Islet precursor cell (in vitro differentiated cells): Measurements from ENCODE around the gene FHIT.

Experiments
- DNase-seq: peaks from one replicate; pipeline ENCODE4 v3.0.0-alpha.2; 2018

The FHIT gene

DNA sequence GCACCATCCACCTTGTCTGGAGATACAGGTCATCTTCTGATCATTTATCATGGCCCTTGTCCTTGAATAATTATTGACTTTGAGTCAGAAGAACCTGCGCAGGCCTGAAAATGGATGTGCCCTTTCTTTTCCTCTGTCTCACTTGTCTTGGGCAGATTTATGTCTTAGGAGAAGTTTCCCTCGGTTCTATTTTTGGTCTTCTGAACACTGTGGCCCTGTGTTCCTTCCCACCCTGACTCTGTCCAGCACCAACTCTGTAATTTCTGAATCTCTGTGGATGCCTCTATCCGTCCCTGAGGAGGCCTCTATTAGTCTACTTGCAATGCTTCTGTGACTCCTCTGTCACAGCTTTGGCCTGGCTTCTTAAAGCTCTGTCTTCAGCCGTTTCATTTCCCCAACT lies 1520.7 kb downstream of the FHIT start:
- no peak for DNase-seq

DNA sequence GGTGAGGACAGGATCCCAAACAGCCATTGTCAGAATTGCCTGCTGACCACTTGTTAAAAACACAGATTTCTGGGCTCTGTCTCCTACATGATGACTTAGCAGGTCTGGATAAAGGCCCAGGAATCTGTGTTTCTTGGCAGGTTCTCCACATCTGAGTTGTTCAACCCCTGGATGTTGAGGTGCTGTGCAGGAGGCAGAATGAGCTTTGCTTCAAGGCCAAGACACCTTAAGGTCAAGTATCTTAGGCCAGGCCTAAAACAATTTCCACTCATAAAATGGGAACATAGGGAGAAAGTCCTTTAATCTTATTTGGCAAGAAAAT lies 1522.7 kb downstream of the FHIT start:
- DNase-seq, result no peak

DNA sequence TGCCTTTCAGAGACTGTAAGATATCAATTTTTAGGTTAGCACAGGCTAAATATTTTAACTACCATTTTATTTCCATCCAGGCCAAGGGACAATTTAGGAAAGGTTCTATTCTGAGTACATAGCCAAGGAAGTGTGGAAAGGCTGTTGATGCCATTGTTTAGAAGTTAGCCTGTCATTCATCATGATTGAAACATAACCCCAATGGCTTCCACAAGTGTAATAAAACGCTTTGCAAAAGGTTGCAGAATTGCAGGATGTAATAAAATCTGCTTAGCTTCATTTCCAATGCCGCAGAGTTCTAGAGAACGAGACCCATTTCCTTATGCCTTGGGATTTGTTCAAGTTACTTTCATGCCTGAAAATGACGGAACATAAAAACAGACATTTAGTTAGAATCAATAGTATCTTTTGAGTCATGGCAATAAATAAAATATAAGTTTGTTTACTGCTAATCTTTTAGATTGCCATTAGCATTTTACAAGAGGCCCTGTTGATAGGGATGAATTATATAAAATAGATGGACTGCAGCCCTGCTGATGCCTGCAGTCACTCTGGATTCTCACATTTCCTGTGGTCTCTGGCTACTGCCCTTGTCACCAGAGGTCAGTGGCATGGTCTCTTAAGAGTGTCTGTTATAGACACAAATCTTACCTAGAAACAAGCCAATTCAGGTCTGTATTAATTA lies 1523.2 kb downstream of the FHIT start:
- no peak for DNase-seq

DNA sequence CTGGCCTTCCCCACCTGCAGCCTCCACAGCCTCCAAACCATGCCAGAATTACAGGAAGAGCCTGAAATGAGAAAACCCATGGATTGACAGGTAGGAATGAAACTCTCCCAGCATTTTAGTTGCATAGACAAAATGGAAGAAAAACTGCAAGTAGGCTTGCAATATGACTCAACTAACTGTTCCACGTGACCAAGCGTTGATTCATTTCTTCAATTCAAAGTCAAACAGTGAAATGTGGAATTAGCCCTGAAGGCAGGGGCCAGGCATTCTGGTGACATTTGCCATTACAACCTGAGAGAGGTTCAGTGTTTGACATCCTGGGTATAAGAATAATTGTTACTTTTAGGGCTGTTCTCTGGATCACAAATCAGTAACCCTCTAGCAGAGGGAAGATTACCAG lies 1525.0 kb downstream of the FHIT start:
- DNase-seq, result no peak

DNA sequence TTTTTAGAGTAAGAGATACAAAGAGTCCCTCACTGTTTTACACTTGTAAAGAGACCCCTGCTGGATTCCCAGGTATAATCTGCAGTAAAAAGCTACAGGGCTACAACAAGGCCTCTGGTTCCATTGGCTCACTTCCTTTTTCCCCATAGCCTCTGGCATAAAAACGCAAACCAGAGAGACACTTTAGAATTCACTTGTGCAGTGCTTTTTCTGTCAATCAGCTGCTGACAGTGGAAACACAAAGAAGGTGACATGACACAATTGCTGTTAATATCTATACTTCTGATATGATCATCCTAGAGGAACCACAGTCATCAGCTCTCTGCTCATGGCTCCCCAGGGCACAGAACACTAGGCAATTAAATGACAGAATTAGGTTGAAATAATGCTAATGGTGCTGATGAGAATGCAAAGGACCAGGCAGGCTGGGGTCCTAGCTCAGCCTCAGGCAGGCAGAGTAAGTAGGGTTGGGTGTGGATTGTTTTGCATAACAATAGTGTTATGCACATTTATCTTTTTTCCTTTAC lies 1533.5 kb downstream of the FHIT start:
- peak; percentile 50 for DNase-seq

DNA sequence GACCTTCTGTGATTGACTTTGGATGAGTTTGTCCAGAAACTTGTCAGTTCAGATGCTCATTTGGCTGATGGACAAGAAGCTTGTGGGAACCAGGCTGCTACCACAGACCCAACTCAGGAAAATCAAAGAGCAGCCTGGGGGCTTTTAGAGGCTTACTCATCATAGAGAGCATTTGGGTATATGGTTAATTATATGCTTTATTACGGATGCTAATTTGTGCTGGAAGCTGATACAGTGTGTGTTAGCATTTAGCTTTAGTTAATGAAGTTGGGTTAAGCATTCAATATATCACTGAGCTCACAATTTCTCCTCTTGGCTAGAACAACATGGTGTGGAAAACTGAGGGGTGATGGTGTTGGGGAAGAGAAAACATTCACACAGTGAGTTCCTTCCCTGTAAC lies 1537.2 kb downstream of the FHIT start:
- DNase-seq, result peak; percentile 41

DNA sequence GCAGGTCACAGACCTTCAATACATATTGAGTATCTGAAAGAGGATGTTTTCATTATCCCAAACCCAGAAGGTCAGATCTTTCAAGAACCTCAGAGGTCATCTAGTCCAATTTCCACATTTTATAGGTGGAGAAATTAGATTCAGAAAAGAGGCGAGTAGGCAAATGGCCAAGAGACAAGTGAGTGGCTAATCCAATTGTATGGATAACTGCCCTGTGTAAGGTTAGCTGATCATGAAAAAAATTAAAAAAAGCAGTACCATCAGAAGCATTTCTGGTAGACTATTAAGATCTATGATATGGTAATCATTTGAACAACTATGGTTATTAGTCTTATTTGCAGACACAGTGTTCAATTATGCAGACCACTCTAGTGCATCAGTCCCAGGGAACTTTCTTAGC lies 1540.7 kb downstream of the FHIT start:
- no peak for DNase-seq

DNA sequence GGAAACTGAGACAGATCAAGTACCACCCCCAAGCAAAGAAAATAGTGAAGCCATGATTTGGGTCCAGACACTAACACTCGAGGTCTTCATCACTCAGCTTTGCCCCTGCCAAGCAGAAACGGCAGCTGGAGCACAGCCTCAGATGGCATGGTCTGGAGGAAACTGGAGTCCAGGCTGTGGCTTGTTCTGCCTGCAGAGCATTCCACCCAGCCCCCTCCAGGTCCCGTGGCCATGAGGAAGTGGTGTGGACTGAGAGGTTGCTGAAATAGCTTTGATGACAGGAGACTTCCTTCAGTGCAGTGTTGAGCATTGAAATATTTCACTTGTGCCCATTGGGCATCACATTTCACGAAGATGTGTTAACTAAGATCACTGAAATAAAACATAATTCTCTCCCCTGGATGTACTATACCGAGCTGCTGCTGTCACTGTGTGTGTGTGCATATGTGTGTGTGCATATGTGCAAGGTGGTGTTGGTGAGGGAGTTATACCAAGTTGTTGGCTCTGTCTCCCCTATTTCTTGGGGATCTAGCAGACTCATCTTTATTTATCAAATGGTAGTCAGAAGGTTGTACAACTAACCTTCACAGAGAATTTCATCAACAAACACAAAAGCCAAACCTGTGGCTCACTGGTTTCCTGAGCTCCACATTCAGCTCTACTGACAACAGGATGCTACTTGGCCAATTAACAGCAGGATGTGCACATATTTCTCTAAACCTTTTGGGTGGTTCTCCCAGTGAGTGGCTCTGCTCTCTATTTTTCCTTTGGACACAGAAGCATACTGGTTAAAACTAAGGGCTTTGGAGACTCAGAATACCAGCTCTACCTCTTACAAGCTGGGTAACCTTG lies 1541.3 kb downstream of the FHIT start:
- no peak for DNase-seq

DNA sequence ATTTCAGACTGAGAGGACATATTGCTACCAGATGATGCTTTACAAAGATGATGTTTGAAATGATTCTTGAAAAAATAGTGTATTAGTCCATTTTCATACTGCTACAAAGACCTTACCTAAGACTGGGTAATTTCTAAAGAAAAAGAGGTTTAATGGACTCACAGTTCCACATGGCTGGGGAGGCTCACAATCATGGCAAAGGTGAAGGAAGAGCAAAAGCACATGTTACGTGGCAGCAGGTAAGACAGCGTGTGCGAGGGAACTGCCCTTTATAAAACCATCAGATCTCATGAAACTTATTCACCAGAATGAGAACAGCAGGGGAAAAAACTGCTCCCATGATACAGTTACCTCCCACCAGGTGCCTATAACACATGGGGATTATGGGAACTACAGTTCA lies 1543.0 kb downstream of the FHIT start:
- DNase-seq, result no peak

DNA sequence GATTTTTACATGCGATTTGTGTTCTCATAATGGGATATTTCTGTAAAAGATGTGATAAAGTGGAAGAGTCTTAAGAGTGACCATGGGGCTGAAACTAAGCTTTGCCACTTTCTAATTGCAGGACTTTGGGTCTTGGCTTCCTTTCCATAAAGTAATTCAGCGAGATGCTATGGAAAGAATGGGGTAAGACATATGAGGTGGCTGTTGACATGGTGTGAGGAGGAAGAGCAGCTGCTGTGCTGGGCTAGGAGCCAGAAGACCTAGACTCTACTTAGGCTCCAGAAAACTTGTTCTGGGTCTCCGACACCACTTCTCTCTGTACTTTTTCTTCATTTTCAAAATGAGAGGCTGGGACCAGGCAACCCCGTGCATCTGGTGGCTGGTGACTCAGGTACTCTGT lies 1547.0 kb downstream of the FHIT start:
- no peak for DNase-seq

DNA sequence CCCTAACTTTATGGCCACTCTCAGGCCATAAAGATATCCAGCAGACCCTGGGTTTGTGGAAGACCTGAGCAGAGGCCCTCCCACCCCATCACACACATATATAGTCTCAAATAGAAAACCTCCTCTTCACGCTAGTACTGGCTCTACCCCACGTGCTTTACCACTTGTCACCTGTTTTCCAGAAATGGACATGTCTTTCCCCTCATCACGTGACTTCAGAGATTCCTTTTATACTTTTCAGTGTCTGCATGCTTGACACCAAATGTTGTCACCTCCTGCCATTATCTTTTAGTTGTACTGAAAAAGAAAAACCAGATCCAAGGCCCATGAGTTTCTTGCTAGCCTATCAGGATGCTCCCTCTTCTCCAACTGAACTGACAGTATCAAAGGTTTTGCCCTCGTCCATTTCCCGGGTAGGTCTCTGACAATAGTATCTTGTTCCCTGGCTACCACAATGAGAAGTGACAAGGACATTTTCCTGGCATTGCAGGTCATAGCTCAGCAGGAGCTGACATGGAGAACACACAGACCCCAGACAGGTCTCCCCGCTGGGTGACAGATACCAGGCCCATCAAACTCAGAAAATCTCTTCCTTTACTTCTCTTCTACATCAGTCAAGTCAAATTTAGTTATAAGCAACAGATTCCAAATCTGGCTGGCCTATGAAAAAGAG lies 1551.5 kb downstream of the FHIT start:
- no peak for DNase-seq
